ENCODE measurements around the gene RPS6KB1. TPM values are rescaled to one million over a fixed set of nuclear protein-coding genes. Genes with fewer than 3 reads are reported as not detected.

RPS6KB1 gene
- polyA plus RNA-seq, 1 experiment, result 21.9 TPM

DNA sequence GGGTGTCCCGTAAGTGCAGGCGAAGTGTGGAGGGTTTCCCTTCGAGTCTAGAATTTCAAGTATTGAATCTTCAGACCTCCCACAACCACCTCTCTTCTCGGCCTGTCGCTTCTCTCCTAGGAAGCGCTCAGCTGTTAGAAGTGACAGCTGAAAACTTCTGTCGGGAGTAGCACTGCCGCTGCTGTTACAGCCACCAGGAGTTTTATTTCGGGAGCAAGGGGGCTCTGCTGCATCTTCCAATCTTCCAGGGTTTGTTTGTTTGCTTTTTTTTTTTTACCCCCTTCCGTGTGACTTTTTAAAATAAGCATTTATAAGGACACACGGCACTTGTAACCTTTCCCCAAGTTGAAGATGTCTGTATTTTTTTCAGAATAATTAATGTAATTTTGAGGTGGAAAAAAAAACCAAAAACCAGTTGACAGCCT lies 767 bp downstream of the RPS6KB1 start:
- DNase-seq (ENCODE audit: low read depth, low spot score), result no peak
- POLR2A ChIA-PET, result interaction anchor here (0.7 kb wide), 1 partner anchor 51 kb away, joined by 5 read pairs; no protein-coding TSS in a partner anchor

DNA sequence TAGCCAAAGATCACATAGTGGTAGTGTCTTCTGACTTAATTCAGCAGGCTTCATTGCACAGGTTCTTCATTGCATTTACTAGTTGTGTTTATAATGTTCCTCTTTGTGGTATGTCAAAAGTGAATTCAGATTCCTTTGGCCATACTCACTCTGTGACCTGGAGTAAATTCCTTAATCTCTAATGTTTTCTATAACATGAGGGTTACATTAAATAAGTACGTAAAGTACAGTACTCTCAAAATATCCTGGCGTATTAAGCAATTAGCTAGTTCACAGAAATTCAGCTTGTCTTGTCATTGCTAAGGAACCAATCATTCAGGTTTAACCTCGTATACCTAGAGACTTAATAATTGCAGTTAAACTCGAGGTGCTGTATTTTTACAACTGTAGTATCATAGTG lies 4.2 kb downstream of the RPS6KB1 start:
- Histone ChIP-seq H3K27ac (ENCODE audit: low read depth, low read length) (no peak overlapping the region), H3K9me3 (ENCODE audit: control insufficient read depth, insufficient read depth, low read length) (no peaks in the 10 kb centered on the region), H3K4me3 (ENCODE audit: low read depth, low read length) (no peak overlapping the region), H3K27me3 (ENCODE audit: control insufficient read depth, insufficient read depth, low read length) (no peaks in the 10 kb centered on the region)
- no peak for DNase-seq (ENCODE audit: low read depth, low spot score)
- ChIA-PET CTCF (interaction anchor here (1.1 kb wide), 1 partner anchor 17 kb away, joined by 3 read pairs; no protein-coding TSS in a partner anchor), POLR2A (no interaction called here)
- TF ChIP-seq, protein P1, sequence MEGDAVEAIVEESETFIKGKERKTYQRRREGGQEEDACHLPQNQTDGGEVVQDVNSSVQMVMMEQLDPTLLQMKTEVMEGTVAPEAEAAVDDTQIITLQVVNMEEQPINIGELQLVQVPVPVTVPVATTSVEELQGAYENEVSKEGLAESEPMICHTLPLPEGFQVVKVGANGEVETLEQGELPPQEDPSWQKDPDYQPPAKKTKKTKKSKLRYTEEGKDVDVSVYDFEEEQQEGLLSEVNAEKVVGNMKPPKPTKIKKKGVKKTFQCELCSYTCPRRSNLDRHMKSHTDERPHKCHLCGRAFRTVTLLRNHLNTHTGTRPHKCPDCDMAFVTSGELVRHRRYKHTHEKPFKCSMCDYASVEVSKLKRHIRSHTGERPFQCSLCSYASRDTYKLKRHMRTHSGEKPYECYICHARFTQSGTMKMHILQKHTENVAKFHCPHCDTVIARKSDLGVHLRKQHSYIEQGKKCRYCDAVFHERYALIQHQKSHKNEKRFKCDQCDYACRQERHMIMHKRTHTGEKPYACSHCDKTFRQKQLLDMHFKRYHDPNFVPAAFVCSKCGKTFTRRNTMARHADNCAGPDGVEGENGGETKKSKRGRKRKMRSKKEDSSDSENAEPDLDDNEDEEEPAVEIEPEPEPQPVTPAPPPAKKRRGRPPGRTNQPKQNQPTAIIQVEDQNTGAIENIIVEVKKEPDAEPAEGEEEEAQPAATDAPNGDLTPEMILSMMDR (IDR thresholded peaks at IDR 0.05; ENCODE audit: low read depth, low read length), result no peak

More for the DNA sequence above, 767 bp downstream of the RPS6KB1 start:
- CTCF ChIA-PET, result interaction anchor here (0.9 to 1.6 kb wide), 2 partner anchors 21 to 140 kb away, joined by 4 to 8 read pairs; no protein-coding TSS in a partner anchor
- TF ChIP-seq, protein P1 (IDR thresholded peaks at IDR 0.05; ENCODE audit: low read depth, low read length), result no peak
- Histone ChIP-seq H3K27ac (ENCODE audit: low read depth, low read length) (peak overlapping the region; percentile 70), H3K9me3 (ENCODE audit: control insufficient read depth, insufficient read depth, low read length) (no peaks in the 10 kb centered on the region), H3K4me3 (ENCODE audit: low read depth, low read length) (peak overlapping the region; percentile 90), H3K27me3 (ENCODE audit: control insufficient read depth, insufficient read depth, low read length) (no peaks in the 10 kb centered on the region)

DNA sequence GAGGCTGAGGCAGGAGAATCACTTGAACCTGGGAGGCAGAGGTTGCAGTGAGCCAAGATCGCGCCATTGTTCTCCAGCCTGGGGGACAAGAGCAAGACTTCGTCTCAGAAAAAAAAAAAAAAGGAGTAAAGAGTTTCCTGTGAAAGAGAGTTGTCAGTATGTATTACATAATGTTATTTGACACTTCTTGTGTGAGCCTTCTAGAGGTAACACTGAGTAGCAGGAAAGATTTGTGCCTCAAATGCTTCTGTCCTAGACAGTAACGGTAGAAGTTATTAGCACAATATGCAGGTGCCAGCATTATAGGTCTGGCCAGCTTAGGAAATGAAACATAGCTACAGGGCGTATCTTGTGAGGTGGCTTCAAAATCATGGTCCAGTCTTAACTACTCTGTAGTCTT lies 6.2 kb downstream of the RPS6KB1 start:
- no peak for DNase-seq (ENCODE audit: low read depth, low spot score)
- no peaks in the 10 kb centered on the region for H3K9me3 ChIP-seq (ENCODE audit: control insufficient read depth, insufficient read depth, low read length)
- ChIA-PET CTCF (interaction anchor here (1.0 to 1.8 kb wide), 2 partner anchors 15 kb away, joined by 5 to 9 read pairs; no protein-coding TSS in a partner anchor), POLR2A (interaction anchor here (0.5 to 0.6 kb wide), 2 partner anchors 8 to 55 kb away, joined by 3 to 14 read pairs; no protein-coding TSS in a partner anchor)
- H3K27ac ChIP-seq (ENCODE audit: low read depth, low read length), result no peak overlapping the region
- no peak overlapping the region for H3K4me3 ChIP-seq (ENCODE audit: low read depth, low read length)
- no peaks in the 10 kb centered on the region for H3K27me3 ChIP-seq (ENCODE audit: control insufficient read depth, insufficient read depth, low read length)
- TF ChIP-seq, protein P1 (IDR thresholded peaks at IDR 0.05; ENCODE audit: low read depth, low read length), result no peak

DNA sequence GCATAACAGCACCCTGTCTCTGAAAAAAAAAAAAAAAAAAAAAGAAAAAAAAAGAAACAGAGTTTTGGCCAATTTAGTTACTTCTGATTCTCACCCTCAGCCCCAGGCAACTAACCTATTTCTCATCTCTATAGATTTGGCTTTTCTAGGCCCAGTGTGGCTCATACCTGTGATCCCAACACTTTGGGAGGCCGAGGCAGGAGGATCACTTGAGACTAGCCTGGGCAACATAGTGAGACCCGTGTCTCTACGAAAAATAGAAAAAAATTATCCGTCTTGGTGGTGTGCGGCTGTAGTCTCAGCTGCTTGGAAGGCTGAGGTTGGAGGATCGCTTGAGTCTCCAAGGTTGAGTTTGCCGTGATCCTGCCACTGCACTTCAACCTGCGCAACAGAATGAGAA lies 8.7 kb downstream of the RPS6KB1 start:
- H3K9me3 ChIP-seq (ENCODE audit: control insufficient read depth, insufficient read depth, low read length), result no peaks in the 10 kb centered on the region
- no peak overlapping the region for H3K4me3 ChIP-seq (ENCODE audit: low read depth, low read length)
- TF ChIP-seq, protein P1 (IDR thresholded peaks at IDR 0.05; ENCODE audit: low read depth, low read length), result no peak
- ChIA-PET CTCF (no interaction called here), POLR2A (no interaction called here)
- no peak overlapping the region for H3K27ac ChIP-seq (ENCODE audit: low read depth, low read length)
- no peaks in the 10 kb centered on the region for H3K27me3 ChIP-seq (ENCODE audit: control insufficient read depth, insufficient read depth, low read length)
- DNase-seq (ENCODE audit: low read depth, low spot score), result no peak

DNA sequence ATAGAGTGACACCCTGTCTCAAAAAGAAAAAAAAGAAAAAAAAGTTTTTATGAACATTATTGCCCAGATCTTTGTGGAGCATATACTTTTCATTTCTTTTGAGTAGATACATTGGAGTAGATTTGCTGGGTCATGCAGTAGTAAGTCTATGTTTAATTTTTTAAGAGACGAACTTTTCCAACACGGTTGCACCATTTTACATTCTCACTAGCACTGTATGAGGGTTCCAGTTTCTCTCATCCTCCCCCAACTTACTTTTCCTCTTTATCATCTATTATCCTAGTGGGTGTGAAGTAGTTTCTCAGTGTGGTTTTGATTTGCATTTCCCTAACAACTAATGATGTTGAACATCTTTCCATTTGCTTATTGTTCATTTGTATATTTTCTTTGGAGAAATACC lies 10.5 kb downstream of the RPS6KB1 start:
- no peak overlapping the region for H3K4me3 ChIP-seq (ENCODE audit: low read depth, low read length)
- CTCF ChIA-PET, result interaction anchor here (3.5 kb wide), 1 partner anchor 11 kb away, joined by 32 read pairs; no protein-coding TSS in a partner anchor
- DNase-seq (ENCODE audit: low read depth, low spot score), result no peak
- POLR2A ChIA-PET, result no interaction called here
- no peak overlapping the region for H3K27ac ChIP-seq (ENCODE audit: low read depth, low read length)
- H3K27me3 ChIP-seq (ENCODE audit: control insufficient read depth, insufficient read depth, low read length), result no peaks in the 10 kb centered on the region
- TF ChIP-seq, protein P1 (IDR thresholded peaks at IDR 0.05; ENCODE audit: low read depth, low read length), result no peak
- H3K9me3 ChIP-seq (ENCODE audit: control insufficient read depth, insufficient read depth, low read length), result no peaks in the 10 kb centered on the region

Data from AG04450 (cell line).